H1 (cell line): Measurements from ENCODE around the gene PEX3. TPM values are rescaled to one million over a fixed set of nuclear protein-coding genes. Genes with fewer than 3 reads are reported as not detected.

Source experiments
- CTCF ChIA-PET: fragments of 300-600 bp; sonication (Branson Sonifier 250); formaldehyde crosslinking; loops from one replicate; lab custom pipeline; 2021; ENCODE audit not compliant: partially characterized antibody; lab: Charles Lee
- POLR2A ChIA-PET: fragments of 300-600 bp; sonication (Branson Sonifier 250); formaldehyde crosslinking; loops from one replicate; lab custom pipeline; 2021; ENCODE audit warnings: inconsistent platforms; ENCODE audit not compliant: partially characterized antibody; lab: Charles Lee
- DNase-seq, 2 experiments: peaks; one replicate each; pipeline versions ENCODE4 v3.0.0 to v3.0.0-alpha.2; 2010 to 2022; ENCODE audit warnings: low spot score in 2 of 2, low read depth in 1 of 2, mixed read lengths in 1 of 2
- FAIRE-seq: peaks from 2 replicates; lab custom pipeline; 2011; peaks lifted over from hg19 to GRCh38; lab: Jason Lieb, UNC
- H2AFZ ChIP-seq: 2 replicates; pipeline ENCODE4 v1.8.1; 2012; ENCODE audit warnings: low read length, inconsistent platforms
- H2AK5ac ChIP-seq: 2 replicates; pipeline ENCODE4 v1.6.1; 2013; ENCODE audit warnings: low read depth, low read length
- H2BK120ac ChIP-seq: replicated peaks from 2 replicates; pipeline ENCODE3; 2013; ENCODE audit warnings: low read depth, low read length, inconsistent platforms
- H2BK12ac ChIP-seq: 2 replicates; pipeline ENCODE4 v1.6.1; 2013; ENCODE audit warnings: low read depth, low read length
- H2BK15ac ChIP-seq: 2 replicates; pipeline ENCODE4 v1.6.1; 2013; ENCODE audit warnings: low read length
- H2BK20ac ChIP-seq: 2 replicates; pipeline ENCODE4 v1.6.1; 2013; ENCODE audit warnings: low read length
- H2BK5ac ChIP-seq: 2 replicates; pipeline ENCODE4 v1.6.1; 2013; ENCODE audit warnings: low read depth, low read length
- H3K14ac ChIP-seq: 2 replicates; pipeline ENCODE4 v1.6.1; 2013; ENCODE audit warnings: inconsistent platforms; ENCODE audit not compliant: insufficient read length
- H3K18ac ChIP-seq: 2 replicates; pipeline ENCODE4 v1.6.1; 2013; ENCODE audit warnings: low read length; ENCODE audit errors: extremely low read depth
- H3K23ac ChIP-seq: 2 replicates; pipeline ENCODE4 v1.6.1; 2013; ENCODE audit warnings: inconsistent platforms; ENCODE audit not compliant: insufficient read length
- H3K23me2 ChIP-seq: 2 replicates; pipeline ENCODE4 v1.6.1; 2013; ENCODE audit warnings: low read depth, low read length
- H3K27ac ChIP-seq: 2 replicates; pipeline ENCODE4 v1.6.1; 2011; ENCODE audit warnings: low read depth, low read length, inconsistent platforms
- H3K27me3 ChIP-seq, 4 experiments: replicated peaks in 1 of 4; 1 replicate in 1 of 4; 2 replicates in 3 of 4; pipeline versions ENCODE4 v1.6.1 to v1.8.1; 2011 to 2013; ENCODE audit warnings: low read length in 3 of 4, mild to moderate bottlenecking in 3 of 4, inconsistent platforms in 2 of 4, mixed read lengths in 2 of 4, moderate library complexity in 1 of 4; ENCODE audit not compliant: control insufficient read depth in 3 of 4, insufficient read depth in 3 of 4; ENCODE audit errors: extremely low read depth in 1 of 4
- H3K36me3 ChIP-seq, 4 experiments: 2 replicates each; pipeline versions ENCODE4 v1.6.1 to v1.8.1; 2011 to 2013; ENCODE audit warnings: mild to moderate bottlenecking in 4 of 4, low read length in 3 of 4, moderate library complexity in 2 of 4, control low read depth in 1 of 4, inconsistent platforms in 1 of 4; ENCODE audit not compliant: insufficient read depth in 4 of 4, control insufficient read depth in 2 of 4
- H3K4ac ChIP-seq: replicated peaks from 2 replicates; pipeline ENCODE3; 2013; ENCODE audit warnings: low read length, low read depth, mixed read lengths, inconsistent platforms; ENCODE audit not compliant: insufficient read length
- H3K4me1 ChIP-seq, 4 experiments: replicated peaks in 1 of 4; 1 replicate in 1 of 4; 2 replicates in 3 of 4; pipeline versions ENCODE4 v1.6.1 to v1.8.1; 2011 to 2013; ENCODE audit warnings: low read length in 3 of 4, inconsistent platforms in 2 of 4, mixed read lengths in 1 of 4; ENCODE audit not compliant: insufficient read depth in 4 of 4, control insufficient read depth in 3 of 4
- H3K4me2 ChIP-seq, 2 experiments: 2 replicates each; pipeline versions ENCODE4 v1.6.1 to v1.8.1; 2011 to 2013; ENCODE audit warnings: low read depth in 2 of 2, low read length in 2 of 2, control low read depth in 1 of 2, inconsistent platforms in 1 of 2, mild to moderate bottlenecking in 1 of 2; ENCODE audit not compliant: insufficient read depth in 1 of 2
- H3K4me3 ChIP-seq, 4 experiments: fragments of 200-600, 300-600 bp in 1 of 4; sonication (generic), shearing (Covaris generic), sonication (Bioruptor Twin) in 1 of 4; 2 replicates each; pipeline versions ENCODE4 v1.5.1 to v1.8.1; 2011 to 2016; ENCODE audit warnings: low read length in 4 of 4, low read depth in 3 of 4, control low read depth in 2 of 4, inconsistent platforms in 2 of 4, mild to moderate bottlenecking in 2 of 4, mixed read lengths in 1 of 4, moderate library complexity in 1 of 4; ENCODE audit not compliant: insufficient read depth in 2 of 4; ENCODE audit errors: extremely low read depth in 1 of 4
- H3K56ac ChIP-seq: replicated peaks from 2 replicates; pipeline ENCODE3; 2013; ENCODE audit warnings: low read depth, mild to moderate bottlenecking, mixed read lengths, low read length, inconsistent platforms; ENCODE audit not compliant: insufficient read length
- H3K79me1 ChIP-seq: 2 replicates; pipeline ENCODE4 v1.6.1; 2013; ENCODE audit warnings: low read depth, low read length, control low read depth
- H3K79me2 ChIP-seq, 2 experiments: 2 replicates each; pipeline versions ENCODE4 v1.6.1 to v1.8.1; 2012 to 2013; ENCODE audit warnings: low read length in 2 of 2, mild to moderate bottlenecking in 2 of 2, inconsistent platforms in 1 of 2; ENCODE audit not compliant: insufficient read depth in 2 of 2, control insufficient read depth in 1 of 2
- H3K9ac ChIP-seq, 4 experiments: replicated peaks in 1 of 4; 1 replicate in 1 of 4; 2 replicates in 3 of 4; pipeline versions ENCODE4 v1.6.1 to v1.8.1; 2011 to 2013; ENCODE audit warnings: low read depth in 3 of 4, low read length in 3 of 4, control low read depth in 2 of 4, mild to moderate bottlenecking in 2 of 4, moderate library complexity in 2 of 4, inconsistent platforms in 1 of 4; ENCODE audit errors: extremely low read depth in 1 of 4
- H3K9me3 ChIP-seq, 2 experiments: 2 replicates each; pipeline versions ENCODE4 v1.6.1 to v1.8.1; 2012 to 2013; ENCODE audit warnings: mild to moderate bottlenecking in 2 of 2, moderate library complexity in 2 of 2, control low read depth in 1 of 2, inconsistent platforms in 1 of 2, low read depth in 1 of 2, low read length in 1 of 2, mixed read lengths in 1 of 2; ENCODE audit not compliant: insufficient read depth in 2 of 2
- H4K20me1 ChIP-seq, 2 experiments: replicated peaks in 1 of 2; 2 replicates each; pipeline versions ENCODE3 to v1.8.1; 2011 to 2013; ENCODE audit warnings: inconsistent platforms in 2 of 2, low read length in 2 of 2, mild to moderate bottlenecking in 1 of 2; ENCODE audit not compliant: insufficient read depth in 2 of 2, control insufficient read depth in 1 of 2
- H4K5ac ChIP-seq: 2 replicates; pipeline ENCODE4 v1.6.1; 2013; ENCODE audit warnings: low read length, low read depth, mixed read lengths, inconsistent platforms; ENCODE audit not compliant: insufficient read length
- H4K8ac ChIP-seq: 2 replicates; pipeline ENCODE4 v1.8.0; 2013; ENCODE audit warnings: mild to moderate bottlenecking, moderate library complexity, low read length, inconsistent platforms; ENCODE audit not compliant: insufficient read depth; ENCODE audit errors: extremely low read depth
- H4K91ac ChIP-seq: replicated peaks from 2 replicates; pipeline ENCODE3; 2013; ENCODE audit warnings: low read length, mixed read lengths, inconsistent platforms; ENCODE audit not compliant: insufficient read length
- BCL11A ChIP-seq, 2 experiments: IDR thresholded peaks; one replicate each; pipeline ENCODE4 v1.6.1; 2011; ENCODE audit warnings: low read depth in 2 of 2, low read length in 2 of 2, mild to moderate bottlenecking in 2 of 2
- CEBPB ChIP-seq: IDR thresholded peaks from 2 replicates; pipeline ENCODE4 v1.6.1; 2012; ENCODE audit warnings: low read depth, low read length
- EGR1 ChIP-seq: IDR thresholded peaks from 2 replicates; pipeline ENCODE4 v1.6.1; 2011; ENCODE audit warnings: low read depth, low read length, borderline replicate concordance
- HDAC2 ChIP-seq, 2 experiments: fragments of 300-600 bp in 1 of 2; sonication (generic) in 1 of 2; IDR thresholded peaks; 2 replicates each; pipeline ENCODE4 v1.6.1; 2011 to 2012; ENCODE audit warnings: low read depth in 2 of 2, low read length in 2 of 2, mild to moderate bottlenecking in 2 of 2, moderate library complexity in 2 of 2, borderline replicate concordance in 1 of 2, inconsistent platforms in 1 of 2
- KDM1A ChIP-seq: fragments of 200-600, 300-600 bp; sonication (generic); IDR thresholded peaks from 2 replicates; pipeline ENCODE4 v1.7.1; 2016; ENCODE audit warnings: mild to moderate bottlenecking, low read length, borderline replicate concordance
- POLR2A ChIP-seq, 2 experiments: IDR thresholded peaks; 1 replicate in 1 of 2; 2 replicates in 1 of 2; pipeline ENCODE4 v1.6.1; 2011; ENCODE audit warnings: low read depth in 2 of 2, low read length in 2 of 2, mild to moderate bottlenecking in 2 of 2; ENCODE audit errors: control extremely low read depth in 1 of 2
- RNF2 ChIP-seq: fragments of 200-900, 300-1000 bp; sonication (generic); IDR thresholded peaks from 2 replicates; pipeline ENCODE4 v1.7.1; 2016; ENCODE audit warnings: borderline replicate concordance, low read depth, mild to moderate bottlenecking, antibody characterized with exemption, low read length; ENCODE audit not compliant: poor library complexity, severe bottlenecking; ENCODE audit errors: missing control alignments
- SIRT6 ChIP-seq: IDR thresholded peaks from one replicate; pipeline ENCODE4 v1.7.1; 2012; ENCODE audit warnings: low read length, inconsistent platforms
- SP2 ChIP-seq: IDR thresholded peaks from 2 replicates; pipeline ENCODE4 v1.6.1; 2012; ENCODE audit warnings: mild to moderate bottlenecking, low read length, inconsistent platforms
- SP4 ChIP-seq: IDR thresholded peaks from 2 replicates; pipeline ENCODE4 v1.6.1; 2012; ENCODE audit warnings: low read length, inconsistent platforms
- SRF ChIP-seq: IDR thresholded peaks from 2 replicates; pipeline ENCODE4 v1.6.1; 2011; ENCODE audit warnings: mild to moderate bottlenecking, low read depth, low read length, moderate library complexity
- WGBS, 2 experiments: shearing (Covaris generic) in 1 of 2; methylation state at CpG; one replicate each; pipeline versions ENCODE4 v1.1.6 to v1.1.7; 2013 to 2015; ENCODE audit warnings: low lambda C conversion rate in 2 of 2, mixed read lengths in 2 of 2, inconsistent platforms in 1 of 2, low coverage in 1 of 2, missing lambda C conversion rate in 1 of 2; ENCODE audit not compliant: insufficient replicate concordance in 2 of 2, insufficient coverage in 1 of 2, insufficient read length in 1 of 2; ENCODE audit errors: extremely low coverage in 1 of 2, missing lambda C conversion rate in 1 of 2; 5-methylcytosine and 5-hydroxymethylcytosine counted together
- polyA plus RNA-seq, 7 experiments: library from polyadenylated mRNA; depleted of rRNA in 3 of 7; stranded (reverse) in 5 of 7; unstranded in 2 of 7; fragments of >200 nt in 5 of 7; fragments of 200-250 nt in 2 of 7; gene quantifications; 1 replicate in 5 of 7; 2 replicates in 1 of 7; 4 replicates in 1 of 7; pipeline versions ENCODE4 v1.2.1 to v1.2.3, GENCODE V29; 2011 to 2013; ENCODE audit warnings: missing spikeins in 2 of 7, mixed read lengths in 2 of 7
- total RNA-seq: library from RNA; stranded (reverse); fragmentation: NEBNext Ultra II Directional; extraction: Animal tissue kit (Norgen Biotek cat#: 25700); gene quantifications from 2 replicates; pipeline ENCODE4 v1.2.1, GENCODE V29; 2021
- TF ChIP-seq, protein P1 (sequence below): IDR thresholded peaks from 2 replicates; pipeline ENCODE4 v1.6.1; 2012; ENCODE audit warnings: inconsistent platforms
- TF ChIP-seq, protein P2 (sequence below): IDR thresholded peaks from 2 replicates; pipeline ENCODE4 v1.6.1; 2012; ENCODE audit warnings: low read length, inconsistent platforms

PEX3 gene
- total and polyA plus RNA-seq, 2 of the 8 experiments (the other 6 are each of a cell fraction or from before 2014, with no cell fraction given): 8.0 to 16.8 TPM

DNA sequence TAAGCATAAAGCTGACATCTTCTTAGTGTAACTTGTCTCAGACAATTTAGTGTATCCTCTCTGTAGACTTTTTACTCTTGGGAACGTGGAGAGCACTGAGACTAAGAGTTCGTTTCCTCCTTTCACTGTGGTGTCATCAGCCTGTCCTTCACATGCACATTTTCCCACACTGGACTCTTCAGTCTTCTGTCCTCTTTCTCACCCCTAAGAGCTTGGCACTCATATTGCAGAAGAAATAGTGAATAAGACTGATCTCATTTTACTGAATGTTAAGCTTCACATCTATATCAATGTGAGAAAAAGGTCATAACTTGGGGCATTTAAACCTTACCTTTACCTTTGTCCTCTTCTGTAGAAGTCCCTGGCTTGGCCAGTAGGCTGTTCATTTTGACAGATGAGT lies 35.4 kb downstream of the PEX3 start:
- Histone ChIP-seq H3K9me3 (no peaks in the 10 kb centered on the region), H3K4me2 (no peak overlapping the region), H3K18ac (no peak overlapping the region), H3K79me1 (no peaks in the 10 kb centered on the region), H3K4ac (no peak overlapping the region), H4K91ac (no peak overlapping the region), H4K5ac (no peak overlapping the region), H3K14ac (no peak overlapping the region), H2BK15ac (no peak overlapping the region), H3K56ac (no peak overlapping the region), H3K4me3 (no peak overlapping the region), H4K8ac (no peak overlapping the region), H3K4me1 (no peaks in the 10 kb centered on the region), H3K36me3 (no peaks in the 10 kb centered on the region), H3K9ac (no peak overlapping the region), H3K27me3 (no peaks in the 10 kb centered on the region), H2AK5ac (no peak overlapping the region), H2BK12ac (no peak overlapping the region), H2BK5ac (no peak overlapping the region), H2BK20ac (no peak overlapping the region), H3K79me2 (no peaks in the 10 kb centered on the region; a peak in 1 of 4 replicates), H3K23me2 (no peaks in the 10 kb centered on the region), H3K23ac (no peak overlapping the region), H4K20me1 (peaks cover 0 to 2% of the 10 kb centered on the region in 2 experiments), H2BK120ac (no peak overlapping the region), H2AFZ (no peak overlapping the region), H3K27ac (no peak overlapping the region)
- WGBS, 2 experiments: 93% methylated on average over 2 of the region's 2 CpGs; no CpG with 5 or more reads in 1 of the 2 experiments
- FAIRE-seq: no peak
- ChIA-PET POLR2A (no interaction called here), CTCF (interaction anchor here (1.2 kb wide), 1 partner anchor 27 kb away, joined by 3 read pairs; no protein-coding TSS in a partner anchor)
- DNase-seq: no peak
- TF ChIP-seq, protein P1, sequence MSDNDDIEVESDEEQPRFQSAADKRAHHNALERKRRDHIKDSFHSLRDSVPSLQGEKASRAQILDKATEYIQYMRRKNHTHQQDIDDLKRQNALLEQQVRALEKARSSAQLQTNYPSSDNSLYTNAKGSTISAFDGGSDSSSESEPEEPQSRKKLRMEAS: no peak
- TF ChIP-seq SIRT6: no peak
- no peak for TF ChIP-seq SP4
- TF ChIP-seq RNF2: no peak
- no peak for TF ChIP-seq EGR1
- TF ChIP-seq POLR2A (IDR thresholded peaks at IDR 0.05; ENCODE audit: control extremely low read depth in 1 of 2, low read depth in 2 of 2, low read length in 2 of 2): no peak
- TF ChIP-seq KDM1A: no peak
- TF ChIP-seq SP2: no peak
- TF ChIP-seq, protein P2, sequence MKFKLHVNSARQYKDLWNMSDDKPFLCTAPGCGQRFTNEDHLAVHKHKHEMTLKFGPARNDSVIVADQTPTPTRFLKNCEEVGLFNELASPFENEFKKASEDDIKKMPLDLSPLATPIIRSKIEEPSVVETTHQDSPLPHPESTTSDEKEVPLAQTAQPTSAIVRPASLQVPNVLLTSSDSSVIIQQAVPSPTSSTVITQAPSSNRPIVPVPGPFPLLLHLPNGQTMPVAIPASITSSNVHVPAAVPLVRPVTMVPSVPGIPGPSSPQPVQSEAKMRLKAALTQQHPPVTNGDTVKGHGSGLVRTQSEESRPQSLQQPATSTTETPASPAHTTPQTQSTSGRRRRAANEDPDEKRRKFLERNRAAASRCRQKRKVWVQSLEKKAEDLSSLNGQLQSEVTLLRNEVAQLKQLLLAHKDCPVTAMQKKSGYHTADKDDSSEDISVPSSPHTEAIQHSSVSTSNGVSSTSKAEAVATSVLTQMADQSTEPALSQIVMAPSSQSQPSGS: no peak
- no peak for TF ChIP-seq HDAC2 (IDR thresholded peaks at IDR 0.05; ENCODE audit: borderline replicate concordance in 1 of 2, low read depth in 2 of 2, low read length in 2 of 2)
- TF ChIP-seq CEBPB: no peak
- TF ChIP-seq BCL11A (IDR thresholded peaks at IDR 0.05; ENCODE audit: low read depth in 2 of 2, low read length in 2 of 2): no peak
- no peak for TF ChIP-seq SRF
